T-cell (primary cell): ENCODE measurements around the gene CDC42BPB. TPM values are rescaled to one million over a fixed set of nuclear protein-coding genes. Genes with fewer than 3 reads are reported as not detected.

ENCODE experiments used
- ATAC-seq, 4 experiments: fragments of 200-7000 bp in 3 of 4; fragments of 150-1000 bp in 1 of 4; cut with Tn5 transposase; replicated peaks in 1 of 4; 1 replicate in 3 of 4; 2 replicates in 1 of 4; pipeline ENCODE4 v1.10.0; 2021; ENCODE audit warnings: moderate library complexity in 3 of 4, mild to moderate bottlenecking in 2 of 4, moderate number of reproducible peaks in 1 of 4
- CTCF ChIA-PET, 2 donors: fragments of 300-600 bp; sonication (Branson Sonifier 250); formaldehyde crosslinking; loops; one replicate each; lab custom pipeline; 2022; ENCODE audit warnings: antibody characterized with exemption in 2 of 2; lab: Charles Lee
- POLR2A ChIA-PET, 2 donors: fragments of 300-600 bp; sonication (Branson Sonifier 250); formaldehyde crosslinking; loops; one replicate each; lab custom pipeline; 2022; ENCODE audit warnings: antibody characterized with exemption in 2 of 2; lab: Charles Lee
- DNase-seq, 35 experiments: peaks; one replicate each; pipeline versions ENCODE4 v3.0.0 to v3.0.0-alpha.2; 2013 to 2023
- H3K27ac ChIP-seq: one replicate; pipeline ENCODE4 v1.5.1; 2013; ENCODE audit warnings: low read length
- H3K27me3 ChIP-seq, 2 experiments: replicated peaks in 1 of 2; 1 replicate in 1 of 2; 2 replicates in 1 of 2; pipeline versions ENCODE4 v1.6.1 to v1.7.0; 2013; ENCODE audit warnings: low read length in 1 of 2, mixed read lengths in 1 of 2; ENCODE audit not compliant: control insufficient read depth in 2 of 2, insufficient read depth in 2 of 2; ENCODE audit errors: extremely low read depth in 1 of 2
- H3K36me3 ChIP-seq, 2 donors: 1 replicate in 1 of 2; 2 replicates in 1 of 2; pipeline versions ENCODE4 v1.6.1 to v1.7.0; 2013; ENCODE audit warnings: low read length in 1 of 2; ENCODE audit not compliant: control insufficient read depth in 2 of 2, insufficient read depth in 1 of 2; ENCODE audit errors: extremely low read depth in 1 of 2
- H3K4me1 ChIP-seq, 2 experiments: 1 replicate in 1 of 2; 2 replicates in 1 of 2; pipeline versions ENCODE4 v1.6.1 to v1.7.0; 2013; ENCODE audit warnings: low read length in 2 of 2, mixed read lengths in 1 of 2; ENCODE audit not compliant: insufficient read depth in 2 of 2, control insufficient read depth in 1 of 2; ENCODE audit errors: extremely low read depth in 1 of 2
- H3K4me3 ChIP-seq, 2 donors: 1 replicate in 1 of 2; 2 replicates in 1 of 2; pipeline versions ENCODE4 v1.5.1 to v1.7.0; 2013; ENCODE audit warnings: mild to moderate bottlenecking in 2 of 2, low read length in 1 of 2, moderate library complexity in 1 of 2; ENCODE audit not compliant: control insufficient read depth in 1 of 2; ENCODE audit errors: extremely low read depth in 1 of 2
- H3K9me3 ChIP-seq: 2 replicates; pipeline ENCODE4 v1.7.0; 2013
- H3K27ac Mint-ChIP-seq, 2 donors: one replicate each; pipeline ENCODE4 v1.8.0; 2020 to 2021; ENCODE audit warnings: mild to moderate bottlenecking in 2 of 2, mixed read lengths in 2 of 2
- H3K27me3 Mint-ChIP-seq, 2 donors: one replicate each; pipeline ENCODE4 v1.8.0; 2021 to 2022; ENCODE audit warnings: mixed read lengths in 2 of 2
- H3K36me3 Mint-ChIP-seq: one replicate; pipeline ENCODE4 v1.8.0; 2021; ENCODE audit warnings: mixed read lengths
- H3K4me1 Mint-ChIP-seq, 3 donors: one replicate each; pipeline ENCODE4 v1.8.0; 2020 to 2022; ENCODE audit warnings: mixed read lengths in 3 of 3, mild to moderate bottlenecking in 1 of 3
- H3K4me3 Mint-ChIP-seq, 3 donors: one replicate each; pipeline ENCODE4 v1.8.0; 2020 to 2022; ENCODE audit warnings: mild to moderate bottlenecking in 3 of 3, mixed read lengths in 3 of 3, moderate library complexity in 3 of 3
- H3K9me3 Mint-ChIP-seq, 3 donors: one replicate each; pipeline ENCODE4 v1.8.0; 2020 to 2022; ENCODE audit warnings: mixed read lengths in 3 of 3
- WGBS: methylation state at CpG from one replicate; pipeline ENCODE4 v1.1.5; 2013; ENCODE audit warnings: missing lambda C conversion rate; ENCODE audit not compliant: insufficient coverage; 5-methylcytosine and 5-hydroxymethylcytosine counted together
- total RNA-seq, 35 experiments: library from RNA in 6 of 35; stranded (reverse) in 6 of 35; fragments of 120-200 nt in 1 of 35; gene quantifications; one replicate each; pipeline versions ENCODE4 v1.2.1 to v1.2.4 and lab custom pipeline; 2013 to 2026

CDC42BPB gene
- total RNA-seq, 5 donors from 2014 or later (not counting 1 experiment from before 2014, with no cell fraction given): 5.3 to 17.5 (median 11.2) TPM

GRCh38 chr14:102955636-102956408 is 101.5 kb downstream of the CDC42BPB start:
- Mint-ChIP-seq H3K27ac (no peak overlapping the region), H3K4me3 (no peak overlapping the region), H3K36me3 (peaks cover 17% of the 10 kb centered on the region), H3K9me3 (no peaks in the 10 kb centered on the region), H3K4me1 (no peaks in the 10 kb centered on the region), H3K27me3 (no peaks in the 10 kb centered on the region)
- H3K4me1 ChIP-seq: no peaks in the 10 kb centered on the region
- H3K27ac ChIP-seq: no peak overlapping the region
- DNase-seq (no peak), ATAC-seq (no peak)
- H3K36me3 ChIP-seq: no peaks in the 10 kb centered on the region
- WGBS: 100% methylated on average over 2 of the region's 8 CpGs
- ChIA-PET CTCF (no interaction called here), POLR2A (no interaction called here)
- no peak overlapping the region for H3K4me3 ChIP-seq
- H3K9me3 ChIP-seq: no peaks in the 10 kb centered on the region
- peaks cover 0 to 3% of the 10 kb centered on the region in 2 experiments for H3K27me3 ChIP-seq

GRCh38 chr14:102954081-102954789 is 103.1 kb downstream of the CDC42BPB start:
- no peaks in the 10 kb centered on the region for H3K36me3 ChIP-seq
- H3K36me3 Mint-ChIP-seq: peaks cover 14% of the 10 kb centered on the region
- ChIA-PET POLR2A (interaction anchor here in 1 of 2 donors (0.5 kb wide), 1 partner anchor 487 kb away, joined by 4 read pairs; no protein-coding TSS in a partner anchor), CTCF (no interaction called here)
- ATAC-seq: no peak
- no peaks in the 10 kb centered on the region for H3K9me3 Mint-ChIP-seq
- H3K4me1 ChIP-seq: peaks cover 0 to 11% of the 10 kb centered on the region in 2 experiments
- 84% methylated on average over 11 of the region's 18 CpGs for WGBS
- no peak for DNase-seq
- no peak overlapping the region for H3K4me3 Mint-ChIP-seq
- H3K4me1 Mint-ChIP-seq: peaks cover 6 to 9% (median 7%) of the 10 kb centered on the region in 3 donors
- no peak overlapping the region for H3K27ac Mint-ChIP-seq
- H3K27me3 ChIP-seq: peaks cover 0 to 3% of the 10 kb centered on the region in 2 experiments
- no peaks in the 10 kb centered on the region for H3K9me3 ChIP-seq
- H3K4me3 ChIP-seq: no peak overlapping the region
- H3K27ac ChIP-seq: no peak overlapping the region
- no peaks in the 10 kb centered on the region for H3K27me3 Mint-ChIP-seq

- Mint-ChIP-seq H3K4me3 (no peak overlapping the region), H3K27ac (no peak overlapping the region), H3K9me3 (no peaks in the 10 kb centered on the region), H3K27me3 (no peaks in the 10 kb centered on the region), H3K4me1 (peaks cover 13 to 15% (median 13%) of the 10 kb centered on the region in 3 donors), H3K36me3 (peaks cover 13% of the 10 kb centered on the region)
- H3K9me3 ChIP-seq: no peaks in the 10 kb centered on the region
- ATAC-seq (no peak), DNase-seq (no peak)
- H3K27ac ChIP-seq: no peak overlapping the region
- peaks cover 0 to 3% of the 10 kb centered on the region in 2 experiments for H3K27me3 ChIP-seq
- ChIA-PET CTCF (no interaction called here), POLR2A (no interaction called here)
- H3K4me3 ChIP-seq: no peak overlapping the region
- WGBS: 82% methylated on average over 15 of the region's 15 CpGs
- H3K36me3 ChIP-seq: no peaks in the 10 kb centered on the region
- peaks cover 6 to 18% of the 10 kb centered on the region in 2 experiments for H3K4me1 ChIP-seq
Observed at GRCh38 chr14:102953100-102953499, 104.2 kb downstream of the CDC42BPB start.

- Mint-ChIP-seq H3K9me3 (no peaks in the 10 kb centered on the region), H3K27ac (no peak overlapping the region)
- POLR2A ChIA-PET: no interaction called here
Observed at GRCh38 chr14:102952276-102952675, 105.1 kb downstream of the CDC42BPB start.

GRCh38 chr14:102951799-102952198 is 105.5 kb downstream of the CDC42BPB start:
- Histone ChIP-seq H3K4me3 (no peak overlapping the region), H3K27me3 (peaks cover 0 to 3% of the 10 kb centered on the region in 2 experiments), H3K36me3 (no peaks in the 10 kb centered on the region), H3K9me3 (no peaks in the 10 kb centered on the region), H3K4me1 (peaks cover 6 to 28% of the 10 kb centered on the region in 2 experiments), H3K27ac (no peak overlapping the region)
- no peaks in the 10 kb centered on the region for H3K27me3 Mint-ChIP-seq
- ATAC-seq (no peak), DNase-seq (no peak)
- no peaks in the 10 kb centered on the region for H3K9me3 Mint-ChIP-seq
- H3K27ac Mint-ChIP-seq: no peak overlapping the region
- no peak overlapping the region for H3K4me3 Mint-ChIP-seq
- H3K36me3 Mint-ChIP-seq: peaks cover 9% of the 10 kb centered on the region
- CTCF ChIA-PET: no interaction called here
- peaks cover 20 to 22% (median 22%) of the 10 kb centered on the region in 3 donors for H3K4me1 Mint-ChIP-seq
- 88% methylated on average over 5 of the region's 8 CpGs for WGBS
- POLR2A ChIA-PET: no interaction called here

More at GRCh38 chr14:102952276-102952675, 105.1 kb downstream of the CDC42BPB start:
- CTCF ChIA-PET: no interaction called here
- Histone ChIP-seq H3K9me3 (no peaks in the 10 kb centered on the region), H3K27me3 (peaks cover 0 to 3% of the 10 kb centered on the region in 2 experiments), H3K36me3 (no peaks in the 10 kb centered on the region), H3K27ac (no peak overlapping the region), H3K4me1 (peaks cover 6 to 23% of the 10 kb centered on the region in 2 experiments), H3K4me3 (no peak overlapping the region)
- 95% methylated on average over 5 of the region's 6 CpGs for WGBS
- Mint-ChIP-seq H3K4me3 (no peak overlapping the region), H3K36me3 (peaks cover 9% of the 10 kb centered on the region), H3K4me1 (peaks cover 15 to 18% (median 18%) of the 10 kb centered on the region in 3 donors), H3K27me3 (no peaks in the 10 kb centered on the region)
- DNase-seq: no peak
- ATAC-seq: no peak

- ATAC-seq (no peak), DNase-seq (no peak)
- no peaks in the 10 kb centered on the region for H3K27me3 Mint-ChIP-seq
- Histone ChIP-seq H3K27me3 (peaks cover 0 to 3% of the 10 kb centered on the region in 2 experiments), H3K4me3 (no peak overlapping the region), H3K36me3 (no peaks in the 10 kb centered on the region), H3K9me3 (no peaks in the 10 kb centered on the region), H3K27ac (no peak overlapping the region), H3K4me1 (peaks cover 8 to 35% of the 10 kb centered on the region in 2 experiments)
- peaks cover 25 to 27% (median 26%) of the 10 kb centered on the region in 3 donors for H3K4me1 Mint-ChIP-seq
- ChIA-PET CTCF (no interaction called here), POLR2A (no interaction called here)
- peaks cover 9% of the 10 kb centered on the region for H3K36me3 Mint-ChIP-seq
- WGBS: 88% methylated on average over 10 of the region's 10 CpGs
- H3K27ac Mint-ChIP-seq: no peak overlapping the region
- H3K9me3 Mint-ChIP-seq: no peaks in the 10 kb centered on the region
- no peak overlapping the region for H3K4me3 Mint-ChIP-seq
Observed at GRCh38 chr14:102951034-102951433, 106.3 kb downstream of the CDC42BPB start.
